HG03060 (cell line): ENCODE results near the gene TP73.

Experiments used
- ATAC-seq: cut with Tn5 transposase; IDR thresholded peaks from one replicate; pipeline ENCODE4 v1.9.1; 2021; ENCODE audit warnings: low read depth, moderate number of reproducible peaks; ENCODE audit not compliant: unreplicated experiment

TP73 gene

GRCh38 chr1:3670823-3671265 lies 18.5 kb downstream of the TP73 start:
- ATAC-seq, result no peak

- no peak for ATAC-seq
Observed at GRCh38 chr1:3671371-3672180, 19.3 kb downstream of the TP73 start.

- no peak for ATAC-seq
Observed at GRCh38 chr1:3672231-3672970, 20.1 kb downstream of the TP73 start.

GRCh38 chr1:3672971-3673361 lies 20.6 kb downstream of the TP73 start:
- ATAC-seq, result no peak

GRCh38 chr1:3673381-3674099 lies 21.2 kb downstream of the TP73 start:
- ATAC-seq, result no peak

- ATAC-seq, result no peak
Observed at GRCh38 chr1:3674100-3675094, 22.1 kb downstream of the TP73 start.

GRCh38 chr1:3675436-3675835 lies 23.1 kb downstream of the TP73 start:
- ATAC-seq, result no peak

- peak; percentile 45 for ATAC-seq
Observed at GRCh38 chr1:3676581-3677470, 24.5 kb downstream of the TP73 start.

- no peak for ATAC-seq
Observed at GRCh38 chr1:3677484-3677883, 25.2 kb downstream of the TP73 start.

- ATAC-seq, result no peak
Observed at GRCh38 chr1:3678361-3679097, 26.2 kb downstream of the TP73 start.

- ATAC-seq, result no peak
Observed at GRCh38 chr1:3679098-3679555, 26.8 kb downstream of the TP73 start.

GRCh38 chr1:3679799-3680453 lies 27.6 kb downstream of the TP73 start:
- no peak for ATAC-seq

GRCh38 chr1:3680488-3681230 lies 28.3 kb downstream of the TP73 start:
- no peak for ATAC-seq

GRCh38 chr1:3681231-3681897 lies 29.0 kb downstream of the TP73 start:
- ATAC-seq, result no peak

- ATAC-seq, result no peak
Observed at GRCh38 chr1:3681898-3682806, 29.8 kb downstream of the TP73 start.
